Brain microvascular endothelial cell (primary cell): ENCODE data around the gene XXYLT1.

ENCODE experiments used
- DNase-seq: peaks from one replicate; pipeline ENCODE4 v3.0.0-alpha.2; 2020
- H3K27ac ChIP-seq: fragments of 250-450 bp; sonication (Bioruptor Pico); 2 replicates; pipeline ENCODE4 v1.5.1; 2020; ENCODE audit warnings: mild to moderate bottlenecking, moderate library complexity
- H3K27me3 ChIP-seq: fragments of 250-450 bp; sonication (Bioruptor Pico); replicated peaks from 2 replicates; pipeline ENCODE4 v1.5.1; 2020; ENCODE audit warnings: mild to moderate bottlenecking
- H3K36me3 ChIP-seq: fragments of 250-450 bp; sonication (Bioruptor Pico); replicated peaks from 2 replicates; pipeline ENCODE4 v1.5.1; 2020; ENCODE audit warnings: mild to moderate bottlenecking
- H3K4me3 ChIP-seq: 2 replicates; pipeline ENCODE4 v1.5.1; 2011; ENCODE audit warnings: low read depth, mild to moderate bottlenecking, control low read depth, low read length, moderate library complexity
- CTCF ChIP-seq: IDR thresholded peaks from 2 replicates; pipeline ENCODE4 v1.5.1; 2011; ENCODE audit warnings: low read depth, mild to moderate bottlenecking, moderate library complexity, low read length, control low read depth, inconsistent platforms; ENCODE audit errors: missing control alignments
- in situ Hi-C: cut with HindIII; loops from 2 replicates; pipeline ENCODE4 v1.10.0; 2017; ENCODE audit warnings: low sequenced_read_pairs, low pct_ligation_motif_present

Gene XXYLT1

GRCh38 chr3:195171093-195171873 is 99.7 kb downstream of the XXYLT1 start:
- Histone ChIP-seq H3K27ac (peak overlapping the region; percentile 62), H3K36me3 (no peaks in the 10 kb centered on the region), H3K4me3 (no peak overlapping the region), H3K27me3 (no peaks in the 10 kb centered on the region)
- TF ChIP-seq CTCF = no peak
- peak; percentile 47 for DNase-seq
- in situ Hi-C loops = no loop called here

- no peak for TF ChIP-seq CTCF
- in situ Hi-C loops = no loop called here
- DNase-seq = no peak
- no peaks in the 10 kb centered on the region for H3K27me3 ChIP-seq
- no peaks in the 10 kb centered on the region for H3K36me3 ChIP-seq
- no peak overlapping the region for H3K27ac ChIP-seq
- H3K4me3 ChIP-seq = no peak overlapping the region
Observed at GRCh38 chr3:195170496-195170895, 100.5 kb downstream of the XXYLT1 start.

- in situ Hi-C loops = no loop called here
- H3K27me3 ChIP-seq = no peaks in the 10 kb centered on the region
- no peak overlapping the region for H3K27ac ChIP-seq
- no peak overlapping the region for H3K4me3 ChIP-seq
- DNase-seq = no peak
- no peaks in the 10 kb centered on the region for H3K36me3 ChIP-seq
- TF ChIP-seq CTCF = no peak
Observed at GRCh38 chr3:195169011-195169649, 101.8 kb downstream of the XXYLT1 start.

- no peak for DNase-seq
- in situ Hi-C loops = no loop called here
- Histone ChIP-seq H3K4me3 (no peak overlapping the region), H3K27me3 (no peaks in the 10 kb centered on the region), H3K36me3 (no peaks in the 10 kb centered on the region), H3K27ac (no peak overlapping the region)
- no peak for TF ChIP-seq CTCF
Observed at GRCh38 chr3:195168009-195168762, 102.8 kb downstream of the XXYLT1 start.

GRCh38 chr3:195165790-195166189 is 105.2 kb downstream of the XXYLT1 start:
- Histone ChIP-seq H3K4me3 (no peak overlapping the region), H3K27ac (no peak overlapping the region), H3K36me3 (no peaks in the 10 kb centered on the region), H3K27me3 (no peaks in the 10 kb centered on the region)
- no peak for TF ChIP-seq CTCF
- DNase-seq = no peak
- in situ Hi-C loops = no loop called here
